Activated CD4-positive, alpha-beta memory T cell treated with anti-CD3 and anti-CD28 coated beads, Interleukin-2, amount 10 ng/mL, durations not matched to agents 7 days and 5 days (primary cell): ENCODE data around the gene NCAN. TPM values are rescaled to one million over a fixed set of nuclear protein-coding genes. Genes with fewer than 3 reads are reported as not detected.

Experiments
- CTCF ChIA-PET: fragments of 350-600 bp; sonication (Branson Sonifier 250); formaldehyde crosslinking; loops from one replicate; lab custom pipeline; 2021; ENCODE audit warnings: antibody characterized with exemption, inconsistent platforms; lab: Charles Lee
- POLR2A ChIA-PET: fragments of 350-600 bp; sonication (Branson Sonifier 250); formaldehyde crosslinking; loops from one replicate; lab custom pipeline; 2021; ENCODE audit warnings: antibody characterized with exemption; lab: Charles Lee
- DNase-seq: peaks from one replicate; pipeline ENCODE4 v3.0.0-alpha.2; 2020
- H3K27ac Mint-ChIP-seq: one replicate; pipeline ENCODE4 v1.8.0; 2021; ENCODE audit warnings: mild to moderate bottlenecking, mixed read lengths
- H3K27me3 Mint-ChIP-seq: one replicate; pipeline ENCODE4 v1.8.0; 2021; ENCODE audit warnings: mixed read lengths
- H3K36me3 Mint-ChIP-seq: one replicate; pipeline ENCODE4 v1.8.0; 2021; ENCODE audit warnings: low read depth, mixed read lengths
- H3K4me1 Mint-ChIP-seq: one replicate; pipeline ENCODE4 v1.8.0; 2021; ENCODE audit warnings: mixed read lengths
- H3K4me3 Mint-ChIP-seq: one replicate; pipeline ENCODE4 v1.8.0; 2021; ENCODE audit warnings: mild to moderate bottlenecking, mixed read lengths
- H3K9me3 Mint-ChIP-seq: one replicate; pipeline ENCODE4 v1.8.0; 2021; ENCODE audit warnings: mixed read lengths
- total RNA-seq, 2 experiments: library from RNA; stranded (reverse); gene quantifications; one replicate each; pipeline ENCODE4 v1.2.3, GENCODE V29; 2021

NCAN gene
- total RNA-seq, 2 experiments from 2014 or later = not detected

DNA sequence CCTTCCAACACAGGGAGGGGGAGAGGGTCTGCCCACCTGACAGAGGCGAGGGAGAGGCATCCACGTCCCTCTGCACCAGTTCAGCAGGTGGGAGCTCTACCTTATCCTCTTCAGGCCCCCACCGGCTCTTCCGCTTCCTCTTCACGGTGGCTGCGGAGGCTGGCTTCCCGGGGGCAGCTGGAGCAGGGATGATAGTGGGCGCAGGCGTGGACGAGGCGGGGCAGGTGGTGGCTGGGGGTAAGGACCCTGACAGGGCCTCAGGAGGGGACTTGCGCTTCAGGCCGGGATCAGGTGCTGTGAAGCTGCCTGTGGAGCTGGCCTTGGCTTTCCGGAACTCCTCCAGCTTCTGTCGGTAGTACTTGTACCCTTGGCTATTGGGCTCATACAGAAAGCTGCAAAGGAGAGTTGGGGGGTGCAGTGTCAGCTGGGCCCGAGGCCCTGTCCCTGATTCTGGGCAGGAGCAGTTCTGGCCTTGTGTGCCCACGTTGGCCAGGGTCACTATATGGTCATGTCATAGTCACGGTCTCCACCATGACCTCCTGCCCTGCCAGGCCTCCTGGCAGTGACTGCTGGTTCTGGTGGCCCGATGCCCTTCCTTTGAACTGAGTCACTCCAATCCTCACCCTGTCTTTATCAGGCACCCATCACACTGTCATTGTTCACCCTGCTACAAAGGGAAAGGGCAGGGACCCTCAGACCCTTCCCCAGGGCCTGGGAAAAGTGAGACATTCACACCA lies 85.4 kb downstream of the NCAN start:
- Mint-ChIP-seq H3K27me3 (no peaks in the 10 kb centered on the region), H3K9me3 (no peaks in the 10 kb centered on the region), H3K4me3 (no peak overlapping the region), H3K36me3 (peaks cover 54% of the 10 kb centered on the region), H3K4me1 (no peaks in the 10 kb centered on the region), H3K27ac (no peak overlapping the region)
- DNase-seq = no peak
- ChIA-PET CTCF (no interaction called here), POLR2A (no interaction called here)

GRCh38 chr19:19297759-19298158 lies 86.0 kb downstream of the NCAN start:
- Mint-ChIP-seq H3K9me3 (no peaks in the 10 kb centered on the region), H3K4me3 (no peak overlapping the region), H3K4me1 (no peaks in the 10 kb centered on the region), H3K27ac (no peak overlapping the region), H3K36me3 (peaks cover 49% of the 10 kb centered on the region), H3K27me3 (no peaks in the 10 kb centered on the region)
- CTCF ChIA-PET = no interaction called here
- POLR2A ChIA-PET = no interaction called here
- DNase-seq = no peak

- ChIA-PET POLR2A (no interaction called here), CTCF (interaction anchor here (0.5 kb wide), 1 partner anchor 32 kb away, joined by 3 read pairs; no protein-coding TSS in a partner anchor)
- peaks cover 39% of the 10 kb centered on the region for H3K36me3 Mint-ChIP-seq
- H3K4me3 Mint-ChIP-seq = no peak overlapping the region
- no peaks in the 10 kb centered on the region for H3K4me1 Mint-ChIP-seq
- no peak overlapping the region for H3K27ac Mint-ChIP-seq
- no peaks in the 10 kb centered on the region for H3K27me3 Mint-ChIP-seq
- no peak for DNase-seq
- H3K9me3 Mint-ChIP-seq = no peaks in the 10 kb centered on the region
Observed at GRCh38 chr19:19300613-19301012, 88.9 kb downstream of the NCAN start.

Other genes starting within 250 kb of the NCAN start
- gene SUGP2, start 178.4 kb upstream of the NCAN start, total RNA-seq = 100 to 1,000 TPM; 125 to 128 TPM
- gene ARMC6, start 178.4 kb upstream of the NCAN start, total RNA-seq = 10 to 100 TPM; 19.7 to 22.5 TPM
- gene SLC25A42, start 148.0 kb upstream of the NCAN start, total RNA-seq = 10 to 100 TPM; 17.6 to 21.0 TPM
- gene TMEM161A, start 73.5 kb upstream of the NCAN start, total RNA-seq = 10 to 100 TPM; 18.9 TPM
- gene MEF2B, start 41.7 kb upstream of the NCAN start, total RNA-seq = 1 to 10 TPM; 1.6 to 5.4 TPM
- 10 to 100 TPM; 28.5 to 29.0 TPM for gene BORCS8, start 19.8 kb upstream of the NCAN start, total RNA-seq
- gene RFXANK, start 19.7 kb upstream of the NCAN start, total RNA-seq = 100 to 1,000 TPM; 100 to 102 TPM
- gene NR2C2AP, start 8.5 kb upstream of the NCAN start, total RNA-seq = 10 to 100 TPM; 25.8 to 25.9 TPM
- not detected for gene TM6SF2, start 61.3 kb downstream of the NCAN start, total RNA-seq
- 10 to 100 TPM; 63.1 to 67.1 TPM for gene SUGP1, start 108.6 kb downstream of the NCAN start, total RNA-seq
- gene MAU2, start 108.9 kb downstream of the NCAN start, total RNA-seq = 10 to 100 TPM; 68.8 to 76.9 TPM
- gene GATAD2A, start 193.7 kb downstream of the NCAN start, total RNA-seq = 100 to 1,000 TPM; 109 to 113 TPM